H1 (cell line): ENCODE data around the gene SLC44A5.

Source experiments
- ATF2 ChIP-seq: IDR thresholded peaks from 2 replicates; pipeline ENCODE4 v1.6.1; 2012; ENCODE audit warnings: low read length, inconsistent platforms
- CTCF ChIP-seq, 3 experiments: IDR thresholded peaks; 1 replicate in 2 of 3; 2 replicates in 1 of 3; pipeline versions ENCODE4 v1.5.1 to v1.6.1; 2011; ENCODE audit warnings: low read length in 3 of 3, mild to moderate bottlenecking in 3 of 3, inconsistent platforms in 2 of 3, low read depth in 1 of 3, moderate library complexity in 1 of 3; ENCODE audit not compliant: insufficient read depth in 1 of 3; ENCODE audit errors: control extremely low read depth in 1 of 3
- EGR1 ChIP-seq: IDR thresholded peaks from 2 replicates; pipeline ENCODE4 v1.6.1; 2011; ENCODE audit warnings: low read depth, low read length, borderline replicate concordance
- EZH2 ChIP-seq: fragments of 200-600 bp; sonication (generic); IDR thresholded peaks from 2 replicates; pipeline ENCODE4 v1.7.1; 2012; ENCODE audit warnings: low read depth, mild to moderate bottlenecking, moderate library complexity, low read length, inconsistent platforms; ENCODE audit not compliant: severe bottlenecking
- HDAC6 ChIP-seq: IDR thresholded peaks from one replicate; pipeline ENCODE4 v1.7.1; 2012; ENCODE audit warnings: low read depth, mild to moderate bottlenecking, inconsistent platforms, low read length, moderate library complexity
- JUN ChIP-seq: IDR thresholded peaks from 2 replicates; pipeline ENCODE4 v1.6.1; 2011; ENCODE audit warnings: low read depth, mild to moderate bottlenecking, improper control_type of control experiment, low read length
- KDM1A ChIP-seq: fragments of 200-600, 300-600 bp; sonication (generic); IDR thresholded peaks from 2 replicates; pipeline ENCODE4 v1.7.1; 2016; ENCODE audit warnings: mild to moderate bottlenecking, low read length, borderline replicate concordance
- POLR2AphosphoS5 ChIP-seq: IDR thresholded peaks from 2 replicates; pipeline ENCODE4 v1.6.1; 2011; ENCODE audit warnings: low read depth, low read length
- SP1 ChIP-seq: IDR thresholded peaks from 2 replicates; pipeline ENCODE4 v1.6.1; 2011; ENCODE audit warnings: low read depth, low read length
- YY1 ChIP-seq: IDR thresholded peaks from 2 replicates; pipeline ENCODE4 v1.6.1; 2011; ENCODE audit warnings: low read depth, mild to moderate bottlenecking, low read length
- TF ChIP-seq, protein P1 (sequence below): IDR thresholded peaks from 2 replicates; pipeline ENCODE4 v1.6.1; 2011; ENCODE audit warnings: low read depth, mild to moderate bottlenecking, low read length; ENCODE audit not compliant: insufficient read depth

DNA sequence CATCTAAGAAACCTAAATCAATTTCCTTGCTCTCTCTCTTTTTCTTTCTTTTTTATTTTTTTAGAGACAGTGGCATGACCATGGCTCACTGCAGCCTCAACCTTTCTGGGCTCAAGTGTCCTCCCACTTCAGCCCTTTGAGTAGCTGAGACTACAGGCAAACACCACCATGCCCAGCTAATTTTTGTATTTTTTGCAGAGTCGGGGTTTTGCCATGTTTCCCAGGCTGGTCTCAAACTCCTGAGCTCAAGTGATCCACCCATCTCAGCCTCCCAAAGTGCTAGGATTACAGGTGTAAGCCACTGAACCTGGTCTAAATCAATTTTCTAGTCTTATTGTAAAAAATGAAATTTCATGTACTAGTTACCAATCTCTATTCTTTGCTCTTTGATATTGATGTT is 367.8 kb downstream of the SLC44A5 start:
- TF ChIP-seq POLR2AphosphoS5 = no peak
- no peak for TF ChIP-seq CTCF (IDR thresholded peaks at IDR 0.05; ENCODE audit: control extremely low read depth in 1 of 3, insufficient read depth in 1 of 3, low read depth in 1 of 3, low read length in 3 of 3)
- TF ChIP-seq, protein P1, sequence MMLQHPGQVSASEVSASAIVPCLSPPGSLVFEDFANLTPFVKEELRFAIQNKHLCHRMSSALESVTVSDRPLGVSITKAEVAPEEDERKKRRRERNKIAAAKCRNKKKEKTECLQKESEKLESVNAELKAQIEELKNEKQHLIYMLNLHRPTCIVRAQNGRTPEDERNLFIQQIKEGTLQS = no peak
- no peak for TF ChIP-seq HDAC6
- TF ChIP-seq YY1 = no peak
- no peak for TF ChIP-seq JUN
- no peak for TF ChIP-seq EGR1
- TF ChIP-seq KDM1A = no peak
- no peak for TF ChIP-seq SP1
- TF ChIP-seq ATF2 = no peak
- no peak for TF ChIP-seq EZH2
